Ishikawa (cell line): Measurements from ENCODE around the gene AGPAT2.
A peak's percentile ranks its signal among the peaks of the same experiment; 100 is the strongest.

Source experiments
- CEBPB ChIP-seq: IDR thresholded peaks from 2 replicates; pipeline ENCODE4 v1.6.1; 2012
- CREB1 ChIP-seq: IDR thresholded peaks from 2 replicates; pipeline ENCODE4 v1.6.1; 2012; ENCODE audit warnings: low read depth
- EGR1 ChIP-seq: IDR thresholded peaks from 2 replicates; pipeline ENCODE4 v1.6.1; 2012
- EP300 ChIP-seq: IDR thresholded peaks from 2 replicates; pipeline ENCODE4 v1.6.1; 2012; ENCODE audit warnings: borderline replicate concordance
- FOXM1 ChIP-seq: IDR thresholded peaks from 2 replicates; pipeline ENCODE4 v1.6.1; 2012; ENCODE audit warnings: low read depth, borderline replicate concordance
- MAX ChIP-seq: IDR thresholded peaks from 2 replicates; pipeline ENCODE4 v1.6.1; 2012
- NFIC ChIP-seq: IDR thresholded peaks from 2 replicates; pipeline ENCODE4 v1.6.1; 2012
- RAD21 ChIP-seq: IDR thresholded peaks from 2 replicates; pipeline ENCODE4 v1.6.1; 2012; ENCODE audit warnings: low read depth
- REST ChIP-seq: IDR thresholded peaks from 2 replicates; pipeline ENCODE4 v1.6.1; 2012; ENCODE audit warnings: low read depth, mild to moderate bottlenecking
- TAF1 ChIP-seq: IDR thresholded peaks from 2 replicates; pipeline ENCODE4 v1.6.1; 2012; ENCODE audit warnings: low read depth, mild to moderate bottlenecking
- TCF12 ChIP-seq: IDR thresholded peaks from 2 replicates; pipeline ENCODE4 v1.6.1; 2012; ENCODE audit warnings: low read depth
- TEAD4 ChIP-seq: IDR thresholded peaks from 2 replicates; pipeline ENCODE4 v1.6.1; 2012
- YY1 ChIP-seq: IDR thresholded peaks from 2 replicates; pipeline ENCODE4 v1.6.1; 2012; ENCODE audit warnings: low read depth
- ZBTB7A ChIP-seq: IDR thresholded peaks from 2 replicates; pipeline ENCODE4 v1.6.1; 2012; ENCODE audit warnings: low read depth
- TF ChIP-seq, protein P1 (sequence below): IDR thresholded peaks from 2 replicates; pipeline ENCODE4 v1.6.1; 2012

Gene AGPAT2

DNA sequence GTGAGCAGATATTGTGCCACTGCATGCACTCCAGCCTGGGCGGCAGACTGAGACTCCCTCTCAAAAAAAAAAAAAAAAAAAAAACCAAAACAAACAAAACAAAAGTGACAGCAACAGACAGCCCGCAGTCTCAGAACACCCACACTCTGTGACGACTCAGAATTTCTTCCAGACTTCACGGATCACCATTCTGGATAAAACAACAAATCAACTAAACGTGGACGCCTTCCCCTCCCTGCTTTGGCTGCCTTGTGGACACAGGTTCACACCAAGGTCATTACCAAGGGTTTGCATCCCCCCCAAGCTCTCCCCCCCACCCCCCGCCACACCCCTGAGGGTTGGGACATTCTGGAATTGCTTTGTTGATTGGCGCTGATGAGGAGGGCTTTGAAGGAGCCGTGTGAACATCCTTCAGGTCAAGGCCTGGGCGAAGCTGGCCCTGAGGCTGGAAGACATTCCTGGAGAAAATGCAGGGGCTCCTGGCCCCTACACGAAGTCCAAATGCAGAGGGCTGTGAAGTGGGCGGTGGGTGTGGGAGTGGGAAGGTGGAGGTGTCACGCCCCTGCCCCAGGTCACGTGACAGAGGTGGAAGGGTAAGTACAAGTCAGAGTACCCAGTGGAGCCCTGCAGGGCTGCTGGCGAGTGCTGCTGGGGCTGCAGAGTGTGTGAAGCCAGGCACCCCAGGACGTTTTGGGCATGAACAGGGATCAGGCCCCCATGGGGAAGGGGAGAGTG, 45.4 kb upstream of the AGPAT2 start:
- TF ChIP-seq NFIC: no peak
- TF ChIP-seq, protein P1, sequence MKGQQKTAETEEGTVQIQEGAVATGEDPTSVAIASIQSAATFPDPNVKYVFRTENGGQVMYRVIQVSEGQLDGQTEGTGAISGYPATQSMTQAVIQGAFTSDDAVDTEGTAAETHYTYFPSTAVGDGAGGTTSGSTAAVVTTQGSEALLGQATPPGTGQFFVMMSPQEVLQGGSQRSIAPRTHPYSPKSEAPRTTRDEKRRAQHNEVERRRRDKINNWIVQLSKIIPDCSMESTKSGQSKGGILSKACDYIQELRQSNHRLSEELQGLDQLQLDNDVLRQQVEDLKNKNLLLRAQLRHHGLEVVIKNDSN: peak; percentile 55

- TF ChIP-seq ZBTB7A: no peak
- TF ChIP-seq EGR1: no peak
- no peak for TF ChIP-seq REST
- TF ChIP-seq TCF12: no peak
- no peak for TF ChIP-seq CEBPB
- no peak for TF ChIP-seq MAX
- no peak for TF ChIP-seq RAD21
- no peak for TF ChIP-seq FOXM1
- TF ChIP-seq TEAD4: no peak
- no peak for TF ChIP-seq CREB1
- TF ChIP-seq, protein P1: no peak
Observed at GRCh38 chr9:136729926-136730325, 42.7 kb upstream of the AGPAT2 start.

DNA sequence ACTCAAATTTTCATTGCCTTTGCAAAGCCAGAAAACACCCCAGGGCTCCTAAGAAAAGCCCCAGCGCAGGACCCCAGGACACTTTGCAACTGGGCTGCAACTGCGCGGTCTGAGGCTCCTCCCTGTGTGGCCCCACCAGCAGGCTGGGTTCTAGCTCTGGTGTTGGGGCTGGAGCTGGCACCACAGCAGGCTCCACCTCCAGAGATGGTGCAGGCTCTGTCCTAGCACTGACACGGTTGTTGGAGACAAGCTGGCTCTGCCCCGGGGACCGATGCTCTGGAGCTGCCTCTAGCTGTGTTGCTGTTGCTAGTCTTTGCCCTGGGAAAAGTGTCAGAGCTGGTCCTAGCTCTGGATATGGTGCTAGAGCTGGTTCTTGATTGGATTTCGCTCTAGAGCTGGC, 41.9 kb upstream of the AGPAT2 start:
- TF ChIP-seq CREB1 (no peak), MAX (no peak), RAD21 (no peak), EGR1 (no peak), NFIC (no peak), TEAD4 (no peak), YY1 (no peak), TCF12 (no peak), FOXM1 (no peak), CEBPB (no peak), EP300 (no peak), TAF1 (no peak), ZBTB7A (no peak), REST (no peak)
- TF ChIP-seq, protein P1: no peak

- no peak for TF ChIP-seq RAD21
- no peak for TF ChIP-seq MAX
- TF ChIP-seq TEAD4: no peak
- TF ChIP-seq TAF1: no peak
- no peak for TF ChIP-seq CREB1
- no peak for TF ChIP-seq REST
- TF ChIP-seq, protein P1: no peak
- no peak for TF ChIP-seq EGR1
- no peak for TF ChIP-seq TCF12
- TF ChIP-seq CEBPB: no peak
- TF ChIP-seq EP300: no peak
- TF ChIP-seq YY1: no peak
- TF ChIP-seq ZBTB7A: no peak
- no peak for TF ChIP-seq NFIC
- no peak for TF ChIP-seq FOXM1
Observed at GRCh38 chr9:136728548-136729123, 41.4 kb upstream of the AGPAT2 start.
